GM23338 (cell line): ENCODE measurements around the gene SYNE1. TPM values are rescaled to one million over a fixed set of nuclear protein-coding genes. Genes with fewer than 3 reads are reported as not detected.

Experiments used
- ATAC-seq: fragments of 200-7000 bp; cut with Tn5 transposase; 3 replicates; pipeline ENCODE4 v1.9.1; 2020
- DNase-seq: peaks from one replicate; pipeline ENCODE4 v3.0.0-alpha.2; 2015; ENCODE audit warnings: low spot score
- H2AFZ ChIP-seq: fragments of 200-600 bp; sonication (generic); 2 replicates; pipeline ENCODE4 v1.8.0; 2016; ENCODE audit warnings: antibody characterized with exemption, mild to moderate bottlenecking, moderate library complexity
- H3F3A ChIP-seq: fragments of 200-600 bp; sonication (generic); replicated peaks from 2 replicates; pipeline ENCODE4 v1.8.0; 2017; ENCODE audit warnings: antibody characterized with exemption, mixed run types, low read depth
- H3K27ac ChIP-seq: fragments of 200-600 bp; sonication (generic); 2 replicates; pipeline ENCODE4 v1.6.1; 2016; ENCODE audit warnings: low read depth
- H3K27me3 ChIP-seq: fragments of 200-600 bp; sonication (generic); 2 replicates; pipeline ENCODE4 v1.8.0; 2016; ENCODE audit warnings: mild to moderate bottlenecking, mixed run types, moderate library complexity; ENCODE audit not compliant: insufficient read depth
- H3K36me3 ChIP-seq: fragments of 200-600 bp; sonication (generic); 2 replicates; pipeline ENCODE4 v1.8.0; 2016; ENCODE audit warnings: mild to moderate bottlenecking; ENCODE audit not compliant: insufficient read depth
- H3K4me1 ChIP-seq: fragments of 200-600 bp; sonication (generic); 2 replicates; pipeline ENCODE4 v1.8.0; 2016; ENCODE audit warnings: mild to moderate bottlenecking, moderate library complexity; ENCODE audit not compliant: insufficient read depth
- H3K4me2 ChIP-seq: fragments of 200-600 bp; sonication (generic); 2 replicates; pipeline ENCODE4 v1.7.1; 2017; ENCODE audit warnings: mixed run types
- H3K4me3 ChIP-seq: fragments of 200-600 bp; sonication (generic); 2 replicates; pipeline ENCODE4 v1.6.1; 2016; ENCODE audit warnings: mixed run types
- H3K79me2 ChIP-seq: fragments of 200-600 bp; sonication (generic); replicated peaks from 2 replicates; pipeline ENCODE4 v1.8.0; 2017; ENCODE audit warnings: mild to moderate bottlenecking; ENCODE audit not compliant: insufficient read depth
- H3K9me2 ChIP-seq: fragments of 200-600 bp; sonication (generic); 2 replicates; pipeline ENCODE4 v1.8.0; 2017; ENCODE audit not compliant: insufficient read depth
- H4K20me1 ChIP-seq: fragments of 200-600 bp; sonication (generic); replicated peaks from 2 replicates; pipeline ENCODE4 v1.8.0; 2017; ENCODE audit warnings: mild to moderate bottlenecking; ENCODE audit not compliant: insufficient read depth
- H3K27ac Mint-ChIP-seq: 2 replicates; pipeline ENCODE4 v1.8.0; 2020; ENCODE audit warnings: inconsistent platforms, mild to moderate bottlenecking, moderate library complexity, mixed read lengths
- H3K27me3 Mint-ChIP-seq: 3 replicates; pipeline ENCODE4 v1.8.0; 2022; ENCODE audit warnings: low read depth, mild to moderate bottlenecking, moderate library complexity, mixed read lengths, inconsistent platforms; ENCODE audit not compliant: insufficient read depth, poor library complexity
- H3K36me3 Mint-ChIP-seq: 3 replicates; pipeline ENCODE4 v1.8.0; 2021; ENCODE audit warnings: low read depth, mild to moderate bottlenecking, inconsistent platforms, moderate library complexity, mixed read lengths
- H3K4me1 Mint-ChIP-seq: 3 replicates; pipeline ENCODE4 v1.8.0; 2020; ENCODE audit warnings: mild to moderate bottlenecking, inconsistent platforms, mixed read lengths
- H3K4me3 Mint-ChIP-seq: 3 replicates; pipeline ENCODE4 v1.8.0; 2021; ENCODE audit warnings: moderate library complexity, mild to moderate bottlenecking, inconsistent platforms, mixed read lengths
- H3K9me3 Mint-ChIP-seq: 3 replicates; pipeline ENCODE4 v1.8.0; 2020; ENCODE audit warnings: moderate library complexity, mild to moderate bottlenecking, inconsistent platforms, mixed read lengths
- CREB1 ChIP-seq: fragments of 250-450 bp; sonication (Bioruptor Pico); IDR thresholded peaks from 2 replicates; pipeline ENCODE4 v1.5.0; 2020; ENCODE audit warnings: low read depth, mild to moderate bottlenecking, moderate library complexity
- EZH2 ChIP-seq: fragments of 200-600 bp; sonication (generic); IDR thresholded peaks from one replicate; pipeline ENCODE4 v1.8.0; 2017; ENCODE audit warnings: antibody characterized with exemption, mild to moderate bottlenecking, low read depth; ENCODE audit not compliant: unreplicated experiment
- EZH2phosphoT487 ChIP-seq: fragments of 200-600 bp; sonication (generic); IDR thresholded peaks from one replicate; pipeline ENCODE4 v1.8.1; 2018; ENCODE audit warnings: antibody characterized with exemption; ENCODE audit not compliant: unreplicated experiment
- NANOG ChIP-seq: IDR thresholded peaks from 2 replicates; pipeline ENCODE4 v1.6.1; 2016; ENCODE audit warnings: antibody characterized with exemption, borderline replicate concordance
- STAT1 ChIP-seq: IDR thresholded peaks from one replicate; pipeline ENCODE4 v1.6.1; 2016; ENCODE audit warnings: antibody characterized with exemption; ENCODE audit not compliant: unreplicated experiment
- polyA plus RNA-seq: library from polyadenylated mRNA; unstranded; fragments of >200 nt; fragmentation: Nextera tagmentation; extraction: Ambion mirVana; gene quantifications from 2 replicates; pipeline ENCODE4 v1.2.1, GENCODE V29; 2016
- total RNA-seq: library from RNA; depleted of rRNA; stranded (reverse); fragments of >200 nt; shearing (Covaris generic); gene quantifications from 2 replicates; pipeline ENCODE4 v1.2.3, GENCODE V29; 2014
- TF ChIP-seq, protein P1 (sequence below): fragments of 250-450 bp; sonication (Bioruptor Pico); IDR thresholded peaks from 2 replicates; pipeline ENCODE4 v1.5.0; 2020; ENCODE audit warnings: mild to moderate bottlenecking, moderate library complexity

The SYNE1 gene
- total and polyA plus RNA-seq, 2 experiments from 2014 or later = 3.9 to 13.6 TPM

DNA sequence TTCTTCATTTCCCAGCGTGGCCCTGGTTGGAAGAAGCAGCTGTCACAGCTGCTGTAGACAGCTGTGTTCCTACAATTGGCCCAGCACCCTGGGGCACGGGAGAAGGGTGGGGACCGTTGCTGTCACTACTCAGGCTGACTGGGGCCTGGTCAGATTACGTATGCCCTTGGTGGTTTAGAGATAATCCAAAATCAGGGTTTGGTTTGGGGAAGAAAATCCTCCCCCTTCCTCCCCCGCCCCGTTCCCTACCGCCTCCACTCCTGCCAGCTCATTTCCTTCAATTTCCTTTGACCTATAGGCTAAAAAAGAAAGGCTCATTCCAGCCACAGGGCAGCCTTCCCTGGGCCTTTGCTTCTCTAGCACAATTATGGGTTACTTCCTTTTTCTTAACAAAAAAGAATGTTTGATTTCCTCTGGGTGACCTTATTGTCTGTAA lies 537.0 kb downstream of the SYNE1 start:
- no peak for TF ChIP-seq CREB1 (CRISPR knock-in tag)
- TF ChIP-seq EZH2phosphoT487 = no peak
- no peak for TF ChIP-seq NANOG
- TF ChIP-seq, protein P1, sequence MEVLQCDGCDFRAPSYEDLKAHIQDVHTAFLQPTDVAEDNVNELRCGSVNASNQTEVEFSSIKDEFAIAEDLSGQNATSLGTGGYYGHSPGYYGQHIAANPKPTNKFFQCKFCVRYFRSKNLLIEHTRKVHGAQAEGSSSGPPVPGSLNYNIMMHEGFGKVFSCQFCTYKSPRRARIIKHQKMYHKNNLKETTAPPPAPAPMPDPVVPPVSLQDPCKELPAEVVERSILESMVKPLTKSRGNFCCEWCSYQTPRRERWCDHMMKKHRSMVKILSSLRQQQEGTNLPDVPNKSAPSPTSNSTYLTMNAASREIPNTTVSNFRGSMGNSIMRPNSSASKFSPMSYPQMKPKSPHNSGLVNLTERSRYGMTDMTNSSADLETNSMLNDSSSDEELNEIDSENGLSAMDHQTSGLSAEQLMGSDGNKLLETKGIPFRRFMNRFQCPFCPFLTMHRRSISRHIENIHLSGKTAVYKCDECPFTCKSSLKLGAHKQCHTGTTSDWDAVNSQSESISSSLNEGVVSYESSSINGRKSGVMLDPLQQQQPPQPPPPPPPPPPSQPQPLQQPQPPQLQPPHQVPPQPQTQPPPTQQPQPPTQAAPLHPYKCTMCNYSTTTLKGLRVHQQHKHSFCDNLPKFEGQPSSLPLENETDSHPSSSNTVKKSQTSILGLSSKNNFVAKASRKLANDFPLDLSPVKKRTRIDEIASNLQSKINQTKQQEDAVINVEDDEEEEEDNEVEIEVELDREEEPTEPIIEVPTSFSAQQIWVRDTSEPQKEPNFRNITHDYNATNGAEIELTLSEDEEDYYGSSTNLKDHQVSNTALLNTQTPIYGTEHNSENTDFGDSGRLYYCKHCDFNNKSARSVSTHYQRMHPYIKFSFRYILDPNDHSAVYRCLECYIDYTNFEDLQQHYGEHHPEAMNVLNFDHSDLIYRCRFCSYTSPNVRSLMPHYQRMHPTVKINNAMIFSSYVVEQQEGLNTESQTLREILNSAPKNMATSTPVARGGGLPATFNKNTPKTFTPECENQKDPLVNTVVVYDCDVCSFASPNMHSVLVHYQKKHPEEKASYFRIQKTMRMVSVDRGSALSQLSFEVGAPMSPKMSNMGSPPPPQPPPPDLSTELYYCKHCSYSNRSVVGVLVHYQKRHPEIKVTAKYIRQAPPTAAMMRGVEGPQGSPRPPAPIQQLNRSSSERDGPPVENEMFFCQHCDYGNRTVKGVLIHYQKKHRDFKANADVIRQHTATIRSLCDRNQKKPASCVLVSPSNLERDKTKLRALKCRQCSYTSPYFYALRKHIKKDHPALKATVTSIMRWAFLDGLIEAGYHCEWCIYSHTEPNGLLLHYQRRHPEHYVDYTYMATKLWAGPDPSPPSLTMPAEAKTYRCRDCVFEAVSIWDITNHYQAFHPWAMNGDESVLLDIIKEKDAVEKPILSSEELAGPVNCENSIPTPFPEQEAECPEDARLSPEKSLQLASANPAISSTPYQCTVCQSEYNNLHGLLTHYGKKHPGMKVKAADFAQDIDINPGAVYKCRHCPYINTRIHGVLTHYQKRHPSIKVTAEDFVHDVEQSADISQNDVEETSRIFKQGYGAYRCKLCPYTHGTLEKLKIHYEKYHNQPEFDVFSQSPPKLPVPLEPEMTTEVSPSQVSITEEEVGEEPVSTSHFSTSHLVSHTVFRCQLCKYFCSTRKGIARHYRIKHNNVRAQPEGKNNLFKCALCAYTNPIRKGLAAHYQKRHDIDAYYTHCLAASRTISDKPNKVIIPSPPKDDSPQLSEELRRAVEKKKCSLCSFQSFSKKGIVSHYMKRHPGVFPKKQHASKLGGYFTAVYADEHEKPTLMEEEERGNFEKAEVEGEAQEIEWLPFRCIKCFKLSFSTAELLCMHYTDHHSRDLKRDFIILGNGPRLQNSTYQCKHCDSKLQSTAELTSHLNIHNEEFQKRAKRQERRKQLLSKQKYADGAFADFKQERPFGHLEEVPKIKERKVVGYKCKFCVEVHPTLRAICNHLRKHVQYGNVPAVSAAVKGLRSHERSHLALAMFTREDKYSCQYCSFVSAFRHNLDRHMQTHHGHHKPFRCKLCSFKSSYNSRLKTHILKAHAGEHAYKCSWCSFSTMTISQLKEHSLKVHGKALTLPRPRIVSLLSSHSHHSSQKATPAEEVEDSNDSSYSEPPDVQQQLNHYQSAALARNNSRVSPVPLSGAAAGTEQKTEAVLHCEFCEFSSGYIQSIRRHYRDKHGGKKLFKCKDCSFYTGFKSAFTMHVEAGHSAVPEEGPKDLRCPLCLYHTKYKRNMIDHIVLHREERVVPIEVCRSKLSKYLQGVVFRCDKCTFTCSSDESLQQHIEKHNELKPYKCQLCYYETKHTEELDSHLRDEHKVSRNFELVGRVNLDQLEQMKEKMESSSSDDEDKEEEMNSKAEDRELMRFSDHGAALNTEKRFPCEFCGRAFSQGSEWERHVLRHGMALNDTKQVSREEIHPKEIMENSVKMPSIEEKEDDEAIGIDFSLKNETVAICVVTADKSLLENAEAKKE = no peak
- TF ChIP-seq EZH2 = no peak
- TF ChIP-seq STAT1 = no peak
- Histone ChIP-seq H3K4me2 (no peak overlapping the region), H3K36me3 (no peaks in the 10 kb centered on the region), H3K9me2 (peaks cover 8% of the 10 kb centered on the region; the same call in 1 of the 2 replicates), H3K79me2 (no peaks in the 10 kb centered on the region), H3K4me3 (no peak overlapping the region), H2AFZ (peak overlapping the region; percentile 29), H3K27me3 (no peaks in the 10 kb centered on the region), H3K27ac (no peak overlapping the region), H4K20me1 (no peaks in the 10 kb centered on the region), H3K4me1 (no peaks in the 10 kb centered on the region), H3F3A (no peaks in the 10 kb centered on the region)
- Mint-ChIP-seq H3K4me1 (peaks cover 8% of the 10 kb centered on the region), H3K36me3 (no peaks in the 10 kb centered on the region), H3K9me3 (no peaks in the 10 kb centered on the region), H3K27me3 (no peaks in the 10 kb centered on the region), H3K27ac (no peak overlapping the region), H3K4me3 (no peak overlapping the region)
- no peak; the same call in 1 of the 3 replicates for ATAC-seq
- DNase-seq = no peak
